Mesenchymal stem cell (in vitro differentiated cells and primary cell): Measurements from ENCODE around the gene SPHK1.

ENCODE experiments used
- DNase-seq: peaks from one replicate; pipeline ENCODE4 v3.0.0-alpha.2; 2013
- H2AFZ ChIP-seq: one replicate; pipeline ENCODE4 v1.6.1; 2013; ENCODE audit warnings: low read depth, mild to moderate bottlenecking, control low read depth, inconsistent platforms, low read length, moderate library complexity
- H2AK5ac ChIP-seq: 2 replicates; pipeline ENCODE4 v1.6.1; 2013; ENCODE audit warnings: low read length, moderate library complexity, mild to moderate bottlenecking, inconsistent platforms; ENCODE audit not compliant: severe bottlenecking
- H2BK120ac ChIP-seq: one replicate; pipeline ENCODE4 v1.6.1; 2013; ENCODE audit warnings: low read depth, mild to moderate bottlenecking, inconsistent platforms, low read length, moderate library complexity
- H2BK12ac ChIP-seq, 2 experiments: one replicate each; pipeline ENCODE4 v1.6.1; 2013; ENCODE audit warnings: inconsistent platforms in 2 of 2, low read length in 2 of 2, mild to moderate bottlenecking in 2 of 2, moderate library complexity in 2 of 2, control low read depth in 1 of 2
- H2BK15ac ChIP-seq: one replicate; pipeline ENCODE4 v1.6.1; 2013; ENCODE audit warnings: mild to moderate bottlenecking, low read depth, inconsistent platforms; ENCODE audit not compliant: poor library complexity, severe bottlenecking
- H2BK5ac ChIP-seq: 2 replicates; pipeline ENCODE4 v1.6.1; 2013; ENCODE audit warnings: low read depth, mild to moderate bottlenecking, low read length, control low read depth, inconsistent platforms; ENCODE audit not compliant: poor library complexity, severe bottlenecking
- H3K14ac ChIP-seq, 2 experiments: one replicate each; pipeline ENCODE4 v1.6.1; 2013; ENCODE audit warnings: inconsistent platforms in 2 of 2, low read length in 2 of 2, control low read depth in 1 of 2, mild to moderate bottlenecking in 1 of 2, moderate library complexity in 1 of 2
- H3K18ac ChIP-seq, 2 experiments: one replicate each; pipeline ENCODE4 v1.6.1; 2013; ENCODE audit warnings: inconsistent platforms in 2 of 2, low read length in 2 of 2, control low read depth in 1 of 2, low read depth in 1 of 2, mild to moderate bottlenecking in 1 of 2
- H3K23ac ChIP-seq, 2 experiments: one replicate each; pipeline ENCODE4 v1.6.1; 2013; ENCODE audit warnings: inconsistent platforms in 2 of 2, low read length in 2 of 2, mild to moderate bottlenecking in 2 of 2, moderate library complexity in 2 of 2, control low read depth in 1 of 2
- H3K27ac ChIP-seq: 2 replicates; pipeline ENCODE4 v1.5.1; 2013; ENCODE audit warnings: mild to moderate bottlenecking, moderate library complexity, low read length, control low read depth, inconsistent platforms; ENCODE audit not compliant: poor library complexity, severe bottlenecking
- H3K27me3 ChIP-seq, 2 experiments: 2 replicates each; pipeline versions ENCODE4 v1.6.1 to v1.7.0; 2013; ENCODE audit warnings: low read length in 2 of 2, mild to moderate bottlenecking in 2 of 2, moderate library complexity in 2 of 2, control low read depth in 1 of 2, inconsistent platforms in 1 of 2; ENCODE audit not compliant: control insufficient read depth in 1 of 2, insufficient read depth in 1 of 2
- H3K36me3 ChIP-seq, 2 experiments: 2 replicates each; pipeline versions ENCODE4 v1.6.1 to v1.7.0; 2013; ENCODE audit warnings: low read length in 2 of 2, control low read depth in 1 of 2, inconsistent platforms in 1 of 2, low read depth in 1 of 2, mild to moderate bottlenecking in 1 of 2; ENCODE audit not compliant: insufficient read depth in 2 of 2, control insufficient read depth in 1 of 2
- H3K4ac ChIP-seq, 2 experiments: one replicate each; pipeline ENCODE4 v1.6.1; 2013; ENCODE audit warnings: inconsistent platforms in 2 of 2, low read length in 2 of 2, mild to moderate bottlenecking in 2 of 2, moderate library complexity in 2 of 2, control low read depth in 1 of 2, low read depth in 1 of 2
- H3K4me1 ChIP-seq: 2 replicates; pipeline ENCODE4 v1.6.1; 2013; ENCODE audit warnings: low read depth, low read length, control low read depth; ENCODE audit not compliant: control insufficient read depth, insufficient read depth
- H3K4me2 ChIP-seq: 2 replicates; pipeline ENCODE4 v1.6.1; 2013; ENCODE audit warnings: low read length, mild to moderate bottlenecking, inconsistent platforms; ENCODE audit not compliant: poor library complexity, severe bottlenecking
- H3K4me3 ChIP-seq, 2 experiments: 2 replicates each; pipeline versions ENCODE4 v1.5.1 to v1.7.0; 2013; ENCODE audit warnings: low read length in 2 of 2, mild to moderate bottlenecking in 2 of 2, control low read depth in 1 of 2, low read depth in 1 of 2; ENCODE audit not compliant: insufficient read depth in 1 of 2
- H3K79me1 ChIP-seq: replicated peaks from 2 replicates; pipeline ENCODE4 v1.6.1; 2013; ENCODE audit warnings: mild to moderate bottlenecking, control low read depth, low read length, inconsistent platforms; ENCODE audit not compliant: poor library complexity, severe bottlenecking
- H3K9ac ChIP-seq: 2 replicates; pipeline ENCODE4 v1.7.0; 2013; ENCODE audit warnings: mild to moderate bottlenecking, low read length, moderate library complexity
- H3K9me3 ChIP-seq: 2 replicates; pipeline ENCODE4 v1.7.0; 2013; ENCODE audit warnings: mild to moderate bottlenecking, low read length; ENCODE audit not compliant: control insufficient read depth
- H4K8ac ChIP-seq: one replicate; pipeline ENCODE4 v1.6.1; 2013; ENCODE audit warnings: inconsistent platforms, mild to moderate bottlenecking, low read length, moderate library complexity
- H4K91ac ChIP-seq: one replicate; pipeline ENCODE4 v1.6.1; 2013; ENCODE audit warnings: mild to moderate bottlenecking, low read length, inconsistent platforms
- WGBS: methylation state at CpG from one replicate; pipeline ENCODE4 v1.1.7; 2013; ENCODE audit warnings: mixed read lengths; 5-methylcytosine and 5-hydroxymethylcytosine counted together

The SPHK1 gene

DNA sequence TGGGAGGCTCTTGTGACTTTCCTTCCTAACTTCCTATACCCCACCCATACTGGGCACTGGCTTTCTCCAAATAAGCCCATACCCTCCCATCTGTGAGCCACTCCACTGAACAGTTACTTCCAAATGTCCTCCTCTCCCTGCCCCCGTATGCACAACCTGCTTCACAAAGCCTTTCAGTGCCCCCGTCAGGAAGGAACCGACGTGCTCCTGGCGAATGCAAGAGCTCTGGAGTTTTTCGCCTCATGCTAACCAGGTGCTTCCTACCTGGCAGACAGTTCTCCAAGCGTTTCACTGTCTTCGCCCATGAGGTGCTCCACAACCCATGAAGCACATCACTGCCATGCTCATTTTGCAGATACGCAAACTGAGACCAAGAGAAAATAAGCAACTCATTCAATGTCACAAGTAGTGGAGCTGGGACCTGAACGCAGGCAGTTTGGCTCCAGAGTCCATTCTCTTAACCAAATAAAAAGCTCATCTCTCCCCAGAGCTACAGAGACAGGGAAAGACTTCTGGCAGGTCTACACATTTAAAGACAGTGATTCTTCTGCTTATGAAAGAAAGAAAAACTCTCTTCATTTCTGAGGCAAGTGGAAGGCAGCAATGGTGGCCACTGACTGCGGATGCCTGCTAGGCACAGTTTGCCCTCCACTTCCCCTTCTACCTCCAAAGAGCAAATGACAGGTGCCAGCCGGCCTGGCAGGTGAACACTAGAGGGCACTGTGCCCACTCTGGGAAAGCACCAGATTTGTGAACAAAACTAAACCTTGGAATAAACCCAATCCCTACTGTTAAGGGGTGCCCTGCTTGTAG lies 23.8 kb downstream of the SPHK1 start:
- Histone ChIP-seq H2AK5ac (no peak overlapping the region), H3K4me3 (no peak overlapping the region), H3K14ac (no peak overlapping the region), H3K4ac (no peak overlapping the region), H3K9ac (no peak overlapping the region), H3K27ac (no peak overlapping the region), H2BK120ac (no peak overlapping the region), H3K27me3 (no peaks in the 10 kb centered on the region), H3K4me2 (no peak overlapping the region), H3K79me1 (peaks cover 56% of the 10 kb centered on the region), H2BK5ac (no peak overlapping the region), H4K91ac (no peak overlapping the region), H3K18ac (no peak overlapping the region), H2AFZ (no peak overlapping the region), H4K8ac (peak overlapping the region; percentile 10), H3K4me1 (peaks cover 11% of the 10 kb centered on the region), H2BK12ac (no peak overlapping the region), H3K23ac (no peak overlapping the region), H3K9me3 (no peaks in the 10 kb centered on the region), H3K36me3 (peaks cover 21 to 54% of the 10 kb centered on the region in 2 experiments), H2BK15ac (no peak overlapping the region)
- peak; percentile 52 for DNase-seq
- 87% methylated on average over 12 of the region's 12 CpGs for WGBS

DNA sequence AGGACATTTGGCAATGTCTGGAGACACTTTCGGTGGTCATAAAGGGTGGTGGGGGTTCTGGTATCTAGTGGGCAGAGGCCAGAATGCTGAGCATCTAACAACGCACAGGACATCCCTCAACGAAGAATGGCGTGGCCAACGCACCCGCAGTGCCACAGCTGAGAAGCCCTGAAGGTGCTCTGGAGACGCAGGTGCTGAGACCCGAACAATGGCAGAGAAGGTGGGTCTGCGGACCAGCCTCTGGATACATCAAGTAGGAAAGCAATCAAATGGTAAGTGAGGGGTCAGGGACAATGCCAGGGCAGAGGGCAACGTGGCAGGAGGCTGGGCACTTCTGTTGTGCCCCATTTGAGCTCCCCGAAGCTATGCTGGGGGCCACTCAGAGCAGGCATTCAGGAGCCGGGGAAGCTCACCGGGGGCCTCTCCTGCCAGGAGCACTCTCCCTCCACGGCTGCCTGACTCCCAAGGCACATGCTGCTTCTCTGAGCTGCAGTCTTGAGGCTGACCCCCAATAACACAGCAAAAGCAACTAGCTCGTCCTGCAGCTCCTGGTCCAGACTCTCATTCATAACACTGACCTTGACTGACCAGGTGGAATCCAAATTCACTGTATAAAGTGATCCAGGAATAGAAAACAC lies 26.0 kb downstream of the SPHK1 start:
- H3K9ac ChIP-seq = no peak overlapping the region
- peaks cover 3 to 47% of the 10 kb centered on the region in 2 experiments for H3K36me3 ChIP-seq
- H2BK5ac ChIP-seq = no peak overlapping the region
- peaks cover 12% of the 10 kb centered on the region for H3K4me1 ChIP-seq
- peaks cover 58% of the 10 kb centered on the region for H3K79me1 ChIP-seq
- no peak overlapping the region for H2AFZ ChIP-seq
- no peaks in the 10 kb centered on the region for H3K9me3 ChIP-seq
- no peak overlapping the region for H3K4me2 ChIP-seq
- no peak overlapping the region for H3K4me3 ChIP-seq
- H3K23ac ChIP-seq = no peak overlapping the region
- H2BK15ac ChIP-seq = no peak overlapping the region
- no peak overlapping the region for H2BK120ac ChIP-seq
- 95% methylated on average over 15 of the region's 15 CpGs for WGBS
- no peak overlapping the region for H2BK12ac ChIP-seq
- H4K91ac ChIP-seq = no peak overlapping the region
- no peak overlapping the region for H3K27ac ChIP-seq
- H3K4ac ChIP-seq = no peak overlapping the region
- H3K14ac ChIP-seq = no peak overlapping the region
- no peaks in the 10 kb centered on the region for H3K27me3 ChIP-seq
- DNase-seq = no peak
- H3K18ac ChIP-seq = no peak overlapping the region
- H2AK5ac ChIP-seq = no peak overlapping the region
- no peak overlapping the region for H4K8ac ChIP-seq

DNA sequence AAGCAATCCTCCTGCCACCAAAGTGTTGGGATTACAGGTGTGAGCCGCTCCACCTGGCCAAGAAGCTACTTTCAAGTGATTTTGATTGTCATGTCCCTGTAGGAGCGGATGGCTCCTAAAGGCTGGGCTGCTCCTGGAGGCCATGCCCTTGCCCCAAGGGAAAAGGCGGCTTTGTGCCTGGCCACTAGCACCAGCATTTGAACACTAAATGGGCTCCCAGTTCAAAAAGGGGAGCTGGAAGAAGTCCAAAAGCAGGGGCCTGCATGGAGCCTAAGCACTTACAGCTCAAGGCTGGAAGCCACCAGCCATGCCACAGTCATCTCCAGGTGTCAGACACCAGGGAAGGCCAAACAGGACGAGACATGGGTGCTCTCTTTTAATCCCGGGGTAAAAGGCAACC lies 26.8 kb downstream of the SPHK1 start:
- Histone ChIP-seq H3K27ac (no peak overlapping the region), H3K4me1 (peaks cover 5% of the 10 kb centered on the region), H2BK120ac (no peak overlapping the region), H2AK5ac (no peak overlapping the region), H4K8ac (no peak overlapping the region), H4K91ac (no peak overlapping the region), H2BK15ac (no peak overlapping the region), H3K4me2 (no peak overlapping the region), H2AFZ (no peak overlapping the region), H3K14ac (no peak overlapping the region), H3K18ac (no peak overlapping the region), H3K79me1 (peaks cover 52% of the 10 kb centered on the region), H3K27me3 (no peaks in the 10 kb centered on the region), H2BK5ac (no peak overlapping the region), H2BK12ac (no peak overlapping the region), H3K36me3 (peaks cover 8 to 42% of the 10 kb centered on the region in 2 experiments), H3K23ac (no peak overlapping the region), H3K4ac (no peak overlapping the region), H3K9ac (no peak overlapping the region), H3K4me3 (no peak overlapping the region), H3K9me3 (no peaks in the 10 kb centered on the region)
- WGBS = 99% methylated on average over 5 of the region's 5 CpGs
- no peak for DNase-seq
